Measurements from ENCODE around the gene OSBPL2.

Gene OSBPL2

GRCh38 chr20:62236766-62237513 lies 1.4 kb upstream of the OSBPL2 start:
- DNase-seq: no peak

DNA sequence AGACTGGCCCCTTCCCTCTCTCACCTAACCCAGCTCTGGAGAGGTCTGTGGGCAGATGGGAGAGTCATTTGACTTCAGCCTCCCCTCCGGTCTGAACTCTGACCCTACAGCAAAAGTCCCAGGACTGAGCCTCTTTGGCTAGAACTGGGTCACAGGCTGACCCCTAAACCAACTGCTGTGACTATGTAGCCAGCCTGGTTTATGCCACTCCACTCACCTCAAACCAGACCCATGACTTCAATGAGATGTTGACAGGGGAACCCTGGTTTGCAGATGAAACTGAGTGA lies 864 bp upstream of the OSBPL2 start:
- no peak for DNase-seq

DNA sequence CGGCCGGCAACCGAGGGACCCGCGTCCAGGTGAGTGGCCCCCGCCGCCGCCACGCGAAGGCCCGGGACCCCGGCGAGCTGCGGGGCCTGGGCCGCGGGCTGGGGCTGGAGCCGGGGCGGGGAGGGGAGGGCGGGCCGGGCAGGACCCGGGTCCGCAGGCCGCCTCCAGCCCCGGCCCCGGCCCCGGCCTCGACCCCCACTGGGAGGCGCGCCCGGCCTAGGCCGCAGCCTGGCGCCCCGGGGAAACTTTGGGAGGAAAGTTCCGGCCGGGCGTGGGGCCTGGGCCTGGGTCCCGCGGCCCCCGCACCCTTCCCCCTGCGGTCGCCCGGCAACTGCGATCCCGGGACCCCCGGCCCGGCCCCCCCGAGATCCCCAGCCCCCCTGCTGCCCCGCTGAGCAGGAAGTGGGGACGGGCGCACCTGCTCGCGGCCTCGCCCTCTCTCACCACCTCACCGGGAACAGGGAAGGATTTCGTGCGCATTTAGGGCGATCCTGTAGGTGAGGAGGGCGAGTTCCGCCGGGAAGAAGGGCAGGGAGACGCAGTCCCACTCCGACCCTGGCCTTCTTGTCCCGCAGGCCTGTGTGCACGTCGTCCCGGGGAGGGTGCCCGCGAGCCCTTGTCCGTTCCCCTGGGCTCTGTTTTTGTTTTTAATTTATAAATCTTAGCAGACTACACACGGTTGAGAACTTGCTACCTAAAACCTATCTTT lies 402 bp downstream of the OSBPL2 start:
- no peak for DNase-seq

DNA sequence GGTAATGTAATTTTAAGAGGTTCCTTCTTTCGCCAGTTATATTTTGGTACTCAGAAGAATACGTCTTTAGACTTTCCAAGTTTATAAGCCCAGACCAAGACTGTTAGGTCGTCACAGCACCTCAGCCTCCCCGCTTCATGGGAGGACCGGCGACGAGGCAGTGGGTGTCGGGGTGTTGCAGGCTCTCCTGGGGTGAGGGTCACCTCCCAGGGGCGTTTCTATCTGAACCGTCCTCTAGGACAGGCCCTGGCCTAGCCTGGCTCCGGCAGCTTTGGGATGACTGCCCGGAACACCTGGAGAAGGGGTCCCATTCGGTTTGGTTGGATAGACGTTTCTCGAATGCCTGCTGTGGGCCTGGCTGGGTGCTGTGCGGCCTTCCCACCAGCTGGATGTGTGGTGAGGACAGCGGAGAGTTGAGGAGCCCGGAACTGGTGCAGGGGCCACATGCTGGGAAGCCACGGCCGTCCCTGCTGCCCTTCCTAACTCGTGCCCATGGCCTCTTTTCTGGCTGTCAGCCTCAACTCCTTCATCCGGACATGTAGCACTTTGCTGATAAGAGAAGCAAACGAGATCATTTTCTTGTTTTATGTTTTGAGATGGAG lies 1.1 kb downstream of the OSBPL2 start:
- no peak for DNase-seq

- no peak for DNase-seq
Observed at GRCh38 chr20:62240020-62240685, 1.8 kb downstream of the OSBPL2 start.

DNA sequence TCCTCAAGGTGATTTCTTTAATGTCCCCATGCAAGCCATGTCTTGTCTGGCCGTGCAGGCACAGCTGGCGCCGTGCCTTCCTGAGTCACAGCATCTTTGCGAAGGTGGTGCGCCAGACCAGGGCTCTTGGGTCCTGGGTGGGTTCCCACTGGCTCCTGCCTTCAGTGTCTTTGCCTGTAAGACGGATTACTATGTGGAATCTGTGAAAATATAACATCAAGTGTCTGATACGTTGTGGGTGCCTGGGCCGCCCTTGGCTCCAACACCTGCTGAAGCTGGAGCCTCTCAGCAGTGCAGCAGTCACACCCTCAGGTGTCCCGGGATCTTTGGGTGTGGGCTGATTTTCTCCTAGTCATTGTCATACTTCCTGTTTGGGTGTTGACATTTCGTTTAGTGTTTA lies 3.2 kb downstream of the OSBPL2 start:
- DNase-seq: no peak

- no peak for DNase-seq
Observed at GRCh38 chr20:62242176-62242575, 3.9 kb downstream of the OSBPL2 start.

- no peak for DNase-seq
Observed at GRCh38 chr20:62243106-62243505, 4.8 kb downstream of the OSBPL2 start.

GRCh38 chr20:62243906-62244515 lies 5.7 kb downstream of the OSBPL2 start:
- DNase-seq: no peak

DNA sequence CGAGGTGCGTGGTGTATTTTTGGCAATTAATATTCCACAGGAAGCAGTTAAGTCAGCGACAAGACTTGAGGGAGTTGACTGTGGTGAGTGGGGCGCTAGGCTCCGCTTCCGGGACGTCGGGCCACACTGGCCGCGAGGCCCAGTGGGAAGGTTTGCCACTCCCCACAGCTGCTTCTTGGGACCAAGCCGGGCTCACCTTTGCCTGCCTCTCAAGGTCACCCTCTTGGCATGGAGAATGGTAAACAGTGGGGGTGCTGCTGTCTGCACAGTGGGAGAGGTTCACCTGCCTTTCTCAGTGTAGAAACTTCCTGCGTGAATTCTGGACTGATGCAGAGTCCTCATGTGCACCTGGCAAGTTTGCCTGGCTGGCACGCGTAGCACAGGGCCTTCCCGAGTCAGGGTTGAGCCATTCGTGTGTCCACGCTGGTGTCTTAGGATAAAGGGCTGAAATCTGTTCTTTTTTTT lies 6.4 kb downstream of the OSBPL2 start:
- DNase-seq: no peak

GRCh38 chr20:62245911-62246280 lies 7.6 kb downstream of the OSBPL2 start:
- no peak for DNase-seq

GRCh38 chr20:62246431-62246830 lies 8.1 kb downstream of the OSBPL2 start:
- no peak for DNase-seq

DNA sequence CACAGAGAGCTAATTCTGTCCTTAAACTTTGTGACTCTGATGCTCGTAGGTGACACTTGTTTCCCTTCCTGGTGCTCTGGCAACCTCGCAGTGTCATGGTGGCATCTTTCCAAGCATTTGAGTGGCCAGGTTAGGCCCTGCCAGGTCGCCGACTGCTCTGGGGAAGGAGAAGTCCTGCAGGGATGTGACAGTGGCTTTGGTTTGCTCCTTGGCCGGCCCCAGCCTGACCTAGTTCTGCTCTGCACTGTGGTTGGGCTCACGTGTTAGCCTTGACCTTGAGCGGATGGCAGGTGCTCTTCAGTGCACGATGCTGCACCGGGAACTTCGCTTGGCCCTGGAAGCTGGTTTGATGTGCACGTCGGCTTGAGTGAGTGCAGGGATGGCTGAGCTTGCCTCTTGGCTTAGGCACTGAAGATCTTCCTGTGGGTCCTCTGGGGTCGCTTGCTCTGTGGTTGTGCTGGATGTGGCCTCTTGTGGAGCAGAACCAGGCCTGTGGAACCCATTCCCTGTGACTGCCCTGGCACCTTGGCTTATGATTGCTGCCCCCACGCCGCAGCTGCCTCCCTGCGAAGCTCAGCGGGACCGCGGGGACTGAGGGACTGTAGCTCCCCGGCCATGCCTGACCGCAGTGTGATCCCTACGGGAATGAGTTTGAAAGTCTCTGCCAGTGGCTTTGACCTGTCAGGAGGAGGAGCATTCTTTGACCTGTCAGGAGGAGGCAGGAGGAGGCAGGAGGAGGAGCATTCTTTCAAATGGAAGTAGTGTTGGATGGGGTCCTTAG lies 8.7 kb downstream of the OSBPL2 start:
- DNase-seq: no peak

DNA sequence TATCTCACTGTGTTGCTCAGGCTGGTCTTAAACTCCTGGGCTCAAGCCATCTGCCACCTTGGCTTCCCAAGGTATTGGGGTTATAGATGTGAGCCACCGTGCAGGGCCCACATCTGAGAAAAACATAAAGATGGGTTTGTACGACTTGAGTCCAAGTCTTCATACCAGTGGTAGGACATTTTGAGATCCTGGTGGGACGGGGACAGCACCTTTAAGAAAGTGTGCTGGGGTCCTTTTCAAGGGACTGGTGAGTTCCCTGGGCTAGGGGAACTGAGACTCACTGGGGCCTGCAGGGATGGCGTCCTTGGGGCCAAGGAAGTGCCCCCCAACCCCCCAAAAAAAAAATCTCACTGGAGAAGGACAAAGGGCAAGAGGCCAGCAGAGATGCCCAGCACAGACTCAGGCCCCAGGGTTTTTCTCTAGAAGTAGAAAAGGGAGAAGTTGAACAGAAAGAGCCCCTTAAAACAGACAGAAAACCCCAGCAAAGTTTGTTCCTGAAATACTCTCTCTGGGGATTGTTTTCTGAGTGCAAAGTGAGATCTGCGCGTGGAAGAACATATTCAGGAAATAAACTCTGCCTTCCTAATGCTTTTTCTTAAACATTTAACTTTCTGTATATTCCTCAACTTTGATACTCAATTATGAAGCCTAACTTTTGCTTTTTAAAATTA lies 10.7 kb downstream of the OSBPL2 start:
- no peak for DNase-seq

- DNase-seq: no peak
Observed at GRCh38 chr20:62252342-62252966, 14.1 kb downstream of the OSBPL2 start.

GRCh38 chr20:62253398-62253797 lies 15.1 kb downstream of the OSBPL2 start:
- DNase-seq: no peak

GRCh38 chr20:62254021-62254724 lies 15.9 kb downstream of the OSBPL2 start:
- no peak for DNase-seq

GRCh38 chr20:62255976-62256375 lies 17.7 kb downstream of the OSBPL2 start:
- no peak for DNase-seq

- DNase-seq: no peak
Observed at GRCh38 chr20:62258499-62259293, 20.4 kb downstream of the OSBPL2 start.

- no peak for DNase-seq
Observed at GRCh38 chr20:62259294-62259565, 20.9 kb downstream of the OSBPL2 start.

Data from activated CD4-positive, alpha-beta T cell treated with anti-CD3 and anti-CD28 coated beads, Interleukin-2, amount 50 U/mL, for 16 hours (primary cell).